HEK293 (cell line): ENCODE results near the gene NDUFA8.

Source experiments
- CTCF ChIA-PET: fragments of 350-600 bp; formaldehyde crosslinking; extraction: SDS; loops from one replicate; lab custom pipeline; 2021; ENCODE audit warnings: antibody characterized with exemption; lab: Yijun Ruan, JAX
- POLR2A ChIA-PET: fragments of 300-600 bp; formaldehyde crosslinking; extraction: SDS; loops from one replicate; lab custom pipeline; 2020; ENCODE audit warnings: antibody characterized with exemption, inconsistent platforms; lab: Yijun Ruan, JAX
- H3K27ac ChIP-seq: fragments of 200-500 bp; sonication (Bioruptor generic); 2 replicates; pipeline ENCODE4 v1.5.1; 2014; ENCODE audit warnings: low read depth, low read length, control low read depth, inconsistent platforms; ENCODE audit errors: extremely low read depth
- H3K36me3 ChIP-seq, 2 experiments: fragments of 200-500 bp in 1 of 2; sonication (Bioruptor generic) in 1 of 2; 1 replicate in 1 of 2; 2 replicates in 1 of 2; pipeline ENCODE4 v1.5.1; 2014 to 2017; ENCODE audit warnings: inconsistent platforms in 2 of 2, low read length in 2 of 2; ENCODE audit not compliant: control insufficient read depth in 2 of 2, insufficient read depth in 1 of 2
- H3K4me1 ChIP-seq: fragments of 200-500 bp; sonication (Bioruptor generic); 2 replicates; pipeline ENCODE4 v1.5.1; 2014; ENCODE audit warnings: mild to moderate bottlenecking, low read length, inconsistent platforms; ENCODE audit not compliant: control insufficient read depth, insufficient read depth
- H3K4me3 ChIP-seq: 2 replicates; pipeline ENCODE4 v1.5.1; 2011; ENCODE audit warnings: low read depth, mild to moderate bottlenecking, control low read depth, low read length, moderate library complexity
- H3K9me3 ChIP-seq: fragments of 200-500 bp; sonication (Bioruptor generic); 2 replicates; pipeline ENCODE4 v1.5.1; 2014; ENCODE audit warnings: low read depth, low read length, inconsistent platforms; ENCODE audit not compliant: control insufficient read depth, insufficient read depth
- BCL11A ChIP-seq: fragments of 450-650 bp; formaldehyde crosslinking; IDR thresholded peaks from 2 replicates; pipeline ENCODE4 v1.5.1; 2016; ENCODE audit warnings: low read depth, missing biosample characterization, missing genetic modification characterization
- GLI2 ChIP-seq: fragments of 450-650 bp; formaldehyde crosslinking; IDR thresholded peaks from 2 replicates; pipeline ENCODE4; 2017; ENCODE audit warnings: missing biosample characterization, missing genetic modification characterization, low read depth, borderline replicate concordance
- IKZF3 ChIP-seq: fragments of 450-650 bp; IDR thresholded peaks from 2 replicates; pipeline ENCODE4 v1.5.0; 2018; ENCODE audit warnings: missing biosample characterization, mild to moderate bottlenecking, missing genetic modification characterization, moderate library complexity
- MZF1 ChIP-seq: fragments of 450-650 bp; formaldehyde crosslinking; IDR thresholded peaks from 2 replicates; pipeline ENCODE4 v1.5.1; 2017; ENCODE audit warnings: missing biosample characterization, missing genetic modification characterization, borderline replicate concordance
- RBAK ChIP-seq: fragments of 450-650 bp; formaldehyde crosslinking; IDR thresholded peaks from 2 replicates; pipeline ENCODE4 v1.5.1; 2016; ENCODE audit warnings: missing biosample characterization, missing genetic modification characterization
- ZNF121 ChIP-seq: fragments of 450-650 bp; formaldehyde crosslinking; IDR thresholded peaks from 2 replicates; pipeline ENCODE4 v1.5.1; 2016; ENCODE audit warnings: missing biosample characterization, missing genetic modification characterization
- ZNF146 ChIP-seq: fragments of 450-650 bp; formaldehyde crosslinking; IDR thresholded peaks from 2 replicates; pipeline ENCODE4 v1.5.1; 2016; ENCODE audit warnings: missing biosample characterization, missing genetic modification characterization
- ZNF394 ChIP-seq: fragments of 450-650 bp; formaldehyde crosslinking; IDR thresholded peaks from 2 replicates; pipeline ENCODE4 v1.5.1; 2016; ENCODE audit warnings: missing biosample characterization, missing genetic modification characterization, mild to moderate bottlenecking, moderate library complexity, borderline replicate concordance
- ZNF549 ChIP-seq: fragments of 450-650 bp; IDR thresholded peaks from 2 replicates; pipeline ENCODE4 v1.5.1; 2018; ENCODE audit warnings: missing biosample characterization, missing genetic modification characterization, mild to moderate bottlenecking, inconsistent platforms, moderate library complexity
- ZNF596 ChIP-seq: fragments of 450-650 bp; IDR thresholded peaks from 2 replicates; pipeline ENCODE4 v1.5.0; 2018; ENCODE audit warnings: missing biosample characterization, mild to moderate bottlenecking, missing genetic modification characterization, moderate library complexity
- ZNF76 ChIP-seq: fragments of 450-650 bp; formaldehyde crosslinking; IDR thresholded peaks from 2 replicates; pipeline ENCODE4; 2016; ENCODE audit warnings: low read depth, missing biosample characterization, missing genetic modification characterization, borderline replicate concordance
- ZNF843 ChIP-seq: fragments of 450-650 bp; formaldehyde crosslinking; IDR thresholded peaks from 2 replicates; pipeline ENCODE4 v1.5.1; 2016; ENCODE audit warnings: missing biosample characterization, missing genetic modification characterization
- TF ChIP-seq, protein P1 (sequence below): fragments of 450-650 bp; formaldehyde crosslinking; IDR thresholded peaks from 2 replicates; pipeline ENCODE4 v1.5.1; 2017; ENCODE audit warnings: missing biosample characterization, missing genetic modification characterization
- TF ChIP-seq, protein P2 (sequence below): fragments of 450-650 bp; formaldehyde crosslinking; IDR thresholded peaks from 2 replicates; pipeline ENCODE4 v1.5.1; 2016; ENCODE audit warnings: missing biosample characterization, missing genetic modification characterization
- TF ChIP-seq, protein P3 (sequence below): fragments of 450-650 bp; formaldehyde crosslinking; IDR thresholded peaks from 2 replicates; pipeline ENCODE4 v1.5.1; 2016; ENCODE audit warnings: missing biosample characterization, missing genetic modification characterization
- TF ChIP-seq, protein P4 (sequence below): fragments of 450-650 bp; formaldehyde crosslinking; IDR thresholded peaks from 2 replicates; pipeline ENCODE4; 2016; ENCODE audit warnings: missing biosample characterization, missing genetic modification characterization
- TF ChIP-seq, protein P5 (sequence below): fragments of 450-650 bp; formaldehyde crosslinking; IDR thresholded peaks from 2 replicates; pipeline ENCODE4 v1.5.1; 2016; ENCODE audit warnings: missing biosample characterization, missing genetic modification characterization
- TF ChIP-seq, protein P6 (sequence below): fragments of 450-650 bp; formaldehyde crosslinking; IDR thresholded peaks from 2 replicates; pipeline ENCODE4 v1.5.1; 2016; ENCODE audit warnings: missing biosample characterization, missing genetic modification characterization, low read depth

Gene NDUFA8

DNA sequence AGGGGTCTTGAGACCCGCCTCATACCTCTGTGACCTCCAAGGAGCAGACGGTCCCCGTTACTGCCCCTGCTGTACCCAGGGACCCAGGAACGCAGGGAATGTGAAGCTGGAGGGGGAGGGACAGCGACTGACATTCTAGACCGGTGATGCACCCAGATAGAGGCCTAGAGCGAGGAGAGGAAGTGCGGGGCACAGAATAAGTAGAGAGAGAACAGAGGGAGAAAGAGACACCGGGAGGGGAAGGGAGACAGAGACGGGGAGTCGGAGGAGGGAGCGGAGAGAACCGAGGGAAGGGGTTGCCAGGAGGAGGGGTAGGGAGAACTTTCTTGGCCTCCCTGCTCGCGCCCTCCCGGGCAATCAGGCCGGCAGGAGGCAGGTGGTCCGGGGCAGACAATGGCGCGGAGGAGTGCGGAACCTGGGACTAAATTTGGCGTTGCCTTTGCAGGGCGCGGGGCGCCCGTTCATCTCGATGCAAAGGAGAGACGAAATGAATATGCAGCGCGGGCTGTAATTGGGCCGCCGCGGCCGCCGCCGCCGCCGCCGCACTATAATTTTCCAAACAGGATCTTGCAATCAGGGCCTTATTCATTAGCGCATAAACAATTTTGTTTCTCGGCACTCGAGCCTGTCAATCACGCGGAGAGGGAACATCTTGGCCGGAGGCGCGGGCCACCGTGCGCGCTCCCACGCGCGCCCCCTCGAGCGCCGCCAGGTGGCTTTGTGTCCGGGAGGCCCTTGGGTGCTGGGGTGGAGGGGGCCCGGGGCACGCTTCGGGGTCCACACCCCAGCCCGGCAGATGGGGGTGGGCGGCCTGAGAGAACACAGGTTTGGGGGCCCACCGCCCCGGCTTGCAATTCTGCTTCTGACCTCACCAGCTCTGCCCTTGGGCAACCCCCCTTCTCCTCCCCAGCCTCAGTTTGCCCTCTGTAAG lies 33.0 kb downstream of the NDUFA8 start:
- Histone ChIP-seq H3K27ac (no peak overlapping the region), H3K4me1 (no peaks in the 10 kb centered on the region), H3K9me3 (no peaks in the 10 kb centered on the region), H3K4me3 (no peak overlapping the region), H3K36me3 (no peaks in the 10 kb centered on the region)
- ChIA-PET CTCF (interaction anchor here (0.6 to 12.1 kb wide), 18 partner anchors 7 to 685 kb away, joined by 3 to 473 read pairs (median 8); partner anchors contain the start of genes NDUFA8 and TTLL11), POLR2A (interaction anchor here (1.8 kb wide), 1 partner anchor 224 kb away, joined by 5 read pairs; no protein-coding TSS in a partner anchor)
- TF ChIP-seq ZNF76 (tag by site-specific recombination) (no peak), BCL11A (tag by site-specific recombination) (no peak), IKZF3 (no peak), ZNF146 (tag by site-specific recombination) (no peak), ZNF596 (tag by site-specific recombination) (no peak), ZNF121 (tag by site-specific recombination) (no peak), MZF1 (tag by site-specific recombination) (no peak), ZNF843 (tag by site-specific recombination) (no peak), ZNF394 (tag by site-specific recombination) (no peak), ZNF549 (tag by site-specific recombination) (no peak), GLI2 (tag by site-specific recombination) (no peak), RBAK (tag by site-specific recombination) (no peak)
- TF ChIP-seq, protein P1, sequence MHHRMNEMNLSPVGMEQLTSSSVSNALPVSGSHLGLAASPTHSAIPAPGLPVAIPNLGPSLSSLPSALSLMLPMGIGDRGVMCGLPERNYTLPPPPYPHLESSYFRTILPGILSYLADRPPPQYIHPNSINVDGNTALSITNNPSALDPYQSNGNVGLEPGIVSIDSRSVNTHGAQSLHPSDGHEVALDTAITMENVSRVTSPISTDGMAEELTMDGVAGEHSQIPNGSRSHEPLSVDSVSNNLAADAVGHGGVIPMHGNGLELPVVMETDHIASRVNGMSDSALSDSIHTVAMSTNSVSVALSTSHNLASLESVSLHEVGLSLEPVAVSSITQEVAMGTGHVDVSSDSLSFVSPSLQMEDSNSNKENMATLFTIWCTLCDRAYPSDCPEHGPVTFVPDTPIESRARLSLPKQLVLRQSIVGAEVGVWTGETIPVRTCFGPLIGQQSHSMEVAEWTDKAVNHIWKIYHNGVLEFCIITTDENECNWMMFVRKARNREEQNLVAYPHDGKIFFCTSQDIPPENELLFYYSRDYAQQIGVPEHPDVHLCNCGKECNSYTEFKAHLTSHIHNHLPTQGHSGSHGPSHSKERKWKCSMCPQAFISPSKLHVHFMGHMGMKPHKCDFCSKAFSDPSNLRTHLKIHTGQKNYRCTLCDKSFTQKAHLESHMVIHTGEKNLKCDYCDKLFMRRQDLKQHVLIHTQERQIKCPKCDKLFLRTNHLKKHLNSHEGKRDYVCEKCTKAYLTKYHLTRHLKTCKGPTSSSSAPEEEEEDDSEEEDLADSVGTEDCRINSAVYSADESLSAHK: no peak
- TF ChIP-seq, protein P2, sequence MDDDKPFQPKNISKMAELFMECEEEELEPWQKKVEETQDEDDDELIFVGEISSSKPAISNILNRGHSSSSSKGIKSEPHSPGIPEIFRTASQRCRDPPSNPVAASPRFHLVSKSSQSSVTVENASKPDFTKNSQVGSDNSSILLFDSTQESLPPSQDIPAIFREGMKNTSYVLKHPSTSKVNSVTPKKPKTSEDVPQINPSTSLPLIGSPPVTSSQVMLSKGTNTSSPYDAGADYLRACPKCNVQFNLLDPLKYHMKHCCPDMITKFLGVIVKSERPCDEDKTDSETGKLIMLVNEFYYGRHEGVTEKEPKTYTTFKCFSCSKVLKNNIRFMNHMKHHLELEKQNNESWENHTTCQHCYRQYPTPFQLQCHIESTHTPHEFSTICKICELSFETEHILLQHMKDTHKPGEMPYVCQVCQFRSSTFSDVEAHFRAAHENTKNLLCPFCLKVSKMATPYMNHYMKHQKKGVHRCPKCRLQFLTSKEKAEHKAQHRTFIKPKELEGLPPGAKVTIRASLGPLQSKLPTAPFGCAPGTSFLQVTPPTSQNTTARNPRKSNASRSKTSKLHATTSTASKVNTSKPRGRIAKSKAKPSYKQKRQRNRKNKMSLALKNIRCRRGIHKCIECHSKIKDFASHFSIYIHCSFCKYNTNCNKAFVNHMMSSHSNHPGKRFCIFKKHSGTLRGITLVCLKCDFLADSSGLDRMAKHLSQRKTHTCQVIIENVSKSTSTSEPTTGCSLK (tag by site-specific recombination): no peak
- TF ChIP-seq, protein P3, sequence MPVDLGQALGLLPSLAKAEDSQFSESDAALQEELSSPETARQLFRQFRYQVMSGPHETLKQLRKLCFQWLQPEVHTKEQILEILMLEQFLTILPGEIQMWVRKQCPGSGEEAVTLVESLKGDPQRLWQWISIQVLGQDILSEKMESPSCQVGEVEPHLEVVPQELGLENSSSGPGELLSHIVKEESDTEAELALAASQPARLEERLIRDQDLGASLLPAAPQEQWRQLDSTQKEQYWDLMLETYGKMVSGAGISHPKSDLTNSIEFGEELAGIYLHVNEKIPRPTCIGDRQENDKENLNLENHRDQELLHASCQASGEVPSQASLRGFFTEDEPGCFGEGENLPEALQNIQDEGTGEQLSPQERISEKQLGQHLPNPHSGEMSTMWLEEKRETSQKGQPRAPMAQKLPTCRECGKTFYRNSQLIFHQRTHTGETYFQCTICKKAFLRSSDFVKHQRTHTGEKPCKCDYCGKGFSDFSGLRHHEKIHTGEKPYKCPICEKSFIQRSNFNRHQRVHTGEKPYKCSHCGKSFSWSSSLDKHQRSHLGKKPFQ: no peak
- TF ChIP-seq, protein P4, sequence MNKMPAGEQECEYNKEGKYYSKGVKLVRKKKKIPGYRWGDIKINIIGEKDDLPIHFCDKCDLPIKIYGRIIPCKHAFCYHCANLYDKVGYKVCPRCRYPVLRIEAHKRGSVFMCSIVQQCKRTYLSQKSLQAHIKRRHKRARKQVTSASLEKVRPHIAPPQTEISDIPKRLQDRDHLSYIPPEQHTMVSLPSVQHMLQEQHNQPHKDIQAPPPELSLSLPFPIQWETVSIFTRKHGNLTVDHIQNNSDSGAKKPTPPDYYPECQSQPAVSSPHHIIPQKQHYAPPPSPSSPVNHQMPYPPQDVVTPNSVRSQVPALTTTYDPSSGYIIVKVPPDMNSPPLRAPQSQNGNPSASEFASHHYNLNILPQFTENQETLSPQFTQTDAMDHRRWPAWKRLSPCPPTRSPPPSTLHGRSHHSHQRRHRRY (tag by site-specific recombination): no peak
- TF ChIP-seq, protein P5, sequence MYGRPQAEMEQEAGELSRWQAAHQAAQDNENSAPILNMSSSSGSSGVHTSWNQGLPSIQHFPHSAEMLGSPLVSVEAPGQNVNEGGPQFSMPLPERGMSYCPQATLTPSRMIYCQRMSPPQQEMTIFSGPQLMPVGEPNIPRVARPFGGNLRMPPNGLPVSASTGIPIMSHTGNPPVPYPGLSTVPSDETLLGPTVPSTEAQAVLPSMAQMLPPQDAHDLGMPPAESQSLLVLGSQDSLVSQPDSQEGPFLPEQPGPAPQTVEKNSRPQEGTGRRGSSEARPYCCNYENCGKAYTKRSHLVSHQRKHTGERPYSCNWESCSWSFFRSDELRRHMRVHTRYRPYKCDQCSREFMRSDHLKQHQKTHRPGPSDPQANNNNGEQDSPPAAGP: no peak
- TF ChIP-seq, protein P6, sequence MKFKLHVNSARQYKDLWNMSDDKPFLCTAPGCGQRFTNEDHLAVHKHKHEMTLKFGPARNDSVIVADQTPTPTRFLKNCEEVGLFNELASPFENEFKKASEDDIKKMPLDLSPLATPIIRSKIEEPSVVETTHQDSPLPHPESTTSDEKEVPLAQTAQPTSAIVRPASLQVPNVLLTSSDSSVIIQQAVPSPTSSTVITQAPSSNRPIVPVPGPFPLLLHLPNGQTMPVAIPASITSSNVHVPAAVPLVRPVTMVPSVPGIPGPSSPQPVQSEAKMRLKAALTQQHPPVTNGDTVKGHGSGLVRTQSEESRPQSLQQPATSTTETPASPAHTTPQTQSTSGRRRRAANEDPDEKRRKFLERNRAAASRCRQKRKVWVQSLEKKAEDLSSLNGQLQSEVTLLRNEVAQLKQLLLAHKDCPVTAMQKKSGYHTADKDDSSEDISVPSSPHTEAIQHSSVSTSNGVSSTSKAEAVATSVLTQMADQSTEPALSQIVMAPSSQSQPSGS (tag by site-specific recombination): no peak
